Upper lobe of left lung (tissue), 4 donors: ENCODE measurements around the gene MYLK3.

ENCODE experiments used
- EP300 ChIP-seq, 4 donors: sonication (generic); formaldehyde crosslinking; IDR thresholded peaks; one replicate each; pipeline ENCODE4 v1.5.1; 2017; ENCODE audit warnings: antibody characterized with exemption in 4 of 4, control low read depth in 2 of 4
- POLR2AphosphoS5 ChIP-seq, 2 donors: sonication (generic); formaldehyde crosslinking; IDR thresholded peaks; one replicate each; pipeline ENCODE4 v1.5.1; 2017; ENCODE audit warnings: antibody characterized with exemption in 2 of 2
- TF ChIP-seq, protein P1 (sequence below), 6 experiments: fragments of 450-650 bp in 4 of 6; fragments of 200-600 bp in 2 of 6; sonication (generic) in 2 of 6; IDR thresholded peaks; one replicate each; pipeline ENCODE4 v1.5.1; 2016 to 2019; ENCODE audit warnings: antibody characterized with exemption in 6 of 6

DNA sequence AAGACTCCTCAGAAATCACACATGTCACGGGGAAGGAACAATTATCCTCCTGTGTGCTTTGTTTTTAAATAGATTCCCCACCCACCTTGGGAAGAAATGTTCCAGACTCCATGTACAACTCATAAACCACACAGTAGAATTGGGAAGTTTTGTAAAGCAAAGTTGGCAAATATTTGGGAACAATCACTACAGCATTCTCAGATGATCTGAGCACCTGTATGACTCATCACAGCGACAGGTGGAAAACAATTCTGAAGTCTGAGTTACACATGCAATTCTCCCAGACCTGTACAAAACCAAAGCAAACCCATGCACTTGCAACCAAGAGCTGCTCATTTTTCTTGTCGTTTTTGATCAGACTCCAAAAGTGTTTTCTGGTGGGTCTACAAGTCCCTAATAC is 14.4 kb upstream of the MYLK3 start:
- no peak for TF ChIP-seq POLR2AphosphoS5 (IDR thresholded peaks at IDR 0.05)
- TF ChIP-seq, protein P1, sequence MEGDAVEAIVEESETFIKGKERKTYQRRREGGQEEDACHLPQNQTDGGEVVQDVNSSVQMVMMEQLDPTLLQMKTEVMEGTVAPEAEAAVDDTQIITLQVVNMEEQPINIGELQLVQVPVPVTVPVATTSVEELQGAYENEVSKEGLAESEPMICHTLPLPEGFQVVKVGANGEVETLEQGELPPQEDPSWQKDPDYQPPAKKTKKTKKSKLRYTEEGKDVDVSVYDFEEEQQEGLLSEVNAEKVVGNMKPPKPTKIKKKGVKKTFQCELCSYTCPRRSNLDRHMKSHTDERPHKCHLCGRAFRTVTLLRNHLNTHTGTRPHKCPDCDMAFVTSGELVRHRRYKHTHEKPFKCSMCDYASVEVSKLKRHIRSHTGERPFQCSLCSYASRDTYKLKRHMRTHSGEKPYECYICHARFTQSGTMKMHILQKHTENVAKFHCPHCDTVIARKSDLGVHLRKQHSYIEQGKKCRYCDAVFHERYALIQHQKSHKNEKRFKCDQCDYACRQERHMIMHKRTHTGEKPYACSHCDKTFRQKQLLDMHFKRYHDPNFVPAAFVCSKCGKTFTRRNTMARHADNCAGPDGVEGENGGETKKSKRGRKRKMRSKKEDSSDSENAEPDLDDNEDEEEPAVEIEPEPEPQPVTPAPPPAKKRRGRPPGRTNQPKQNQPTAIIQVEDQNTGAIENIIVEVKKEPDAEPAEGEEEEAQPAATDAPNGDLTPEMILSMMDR (IDR thresholded peaks at IDR 0.05) = no peak
- TF ChIP-seq EP300 (IDR thresholded peaks at IDR 0.05) = no peak
